DOHH2 (cell line): Measurements from ENCODE around the gene CMTM2.

Source experiments
- H3F3A ChIP-seq: fragments of 200-600 bp; sonication (generic), shearing (Covaris generic); 2 replicates; pipeline ENCODE4 v1.6.0; 2016; ENCODE audit warnings: antibody characterized with exemption, mild to moderate bottlenecking; ENCODE audit not compliant: control insufficient read depth, insufficient read depth
- H3K27ac ChIP-seq: fragments of 200-600 bp; sonication (generic); 2 replicates; pipeline ENCODE4 v1.5.1; 2014; ENCODE audit warnings: low read depth, mild to moderate bottlenecking, low read length, moderate library complexity
- H3K27me3 ChIP-seq: fragments of 200-600 bp; sonication (generic); 2 replicates; pipeline ENCODE4 v1.6.1; 2014; ENCODE audit warnings: mild to moderate bottlenecking, low read length, mixed read lengths; ENCODE audit not compliant: control insufficient read depth
- H3K36me3 ChIP-seq: fragments of 200-600 bp; sonication (generic); 2 replicates; pipeline ENCODE4 v1.6.1; 2014; ENCODE audit warnings: mild to moderate bottlenecking, low read length, moderate library complexity, mixed read lengths; ENCODE audit not compliant: control insufficient read depth
- H3K4me1 ChIP-seq: fragments of 200-600 bp; sonication (generic); 2 replicates; pipeline ENCODE4 v1.6.1; 2014; ENCODE audit warnings: mild to moderate bottlenecking, low read length, mixed read lengths; ENCODE audit not compliant: control insufficient read depth
- H3K4me2 ChIP-seq: fragments of 200-600 bp; sonication (generic); 2 replicates; pipeline ENCODE4 v1.6.0; 2014; ENCODE audit warnings: mild to moderate bottlenecking, low read length, moderate library complexity
- H3K4me3 ChIP-seq: fragments of 200-600 bp; sonication (generic); 2 replicates; pipeline ENCODE4 v1.5.1; 2014; ENCODE audit warnings: mild to moderate bottlenecking, low read length, mixed read lengths
- H3K79me2 ChIP-seq: fragments of 200-600 bp; sonication (generic); 2 replicates; pipeline ENCODE4 v1.6.1; 2014; ENCODE audit warnings: mild to moderate bottlenecking, low read length, mixed read lengths; ENCODE audit not compliant: control insufficient read depth
- H3K9me2 ChIP-seq: fragments of 200-600 bp; sonication (generic); replicated peaks from 2 replicates; pipeline ENCODE4 v1.6.1; 2014; ENCODE audit warnings: mild to moderate bottlenecking, low read length, mixed read lengths; ENCODE audit not compliant: control insufficient read depth
- H3K9me3 ChIP-seq: fragments of 200-600 bp; sonication (generic); 2 replicates; pipeline ENCODE4 v1.6.1; 2014; ENCODE audit warnings: antibody characterized with exemption, low read length, mixed read lengths; ENCODE audit not compliant: control insufficient read depth, insufficient read depth
- H4K20me1 ChIP-seq: fragments of 200-600 bp; sonication (generic); 2 replicates; pipeline ENCODE4 v1.6.0; 2014; ENCODE audit warnings: low read depth, mild to moderate bottlenecking, antibody characterized with exemption, low read length, moderate library complexity; ENCODE audit not compliant: control insufficient read depth, insufficient read depth
- EZH2phosphoT487 ChIP-seq: fragments of 200-600 bp; sonication (generic); IDR thresholded peaks from 2 replicates; pipeline ENCODE4 v1.6.1; 2017; ENCODE audit warnings: borderline replicate concordance, mild to moderate bottlenecking, antibody characterized with exemption, low read length, moderate library complexity, mixed read lengths
- TF ChIP-seq, protein P1 (sequence below): fragments of 200-600 bp; sonication (generic); IDR thresholded peaks from one replicate; pipeline ENCODE4 v1.5.1; 2014; ENCODE audit warnings: antibody characterized with exemption, mild to moderate bottlenecking, low read depth, low read length; ENCODE audit not compliant: poor library complexity, severe bottlenecking

Gene CMTM2

DNA sequence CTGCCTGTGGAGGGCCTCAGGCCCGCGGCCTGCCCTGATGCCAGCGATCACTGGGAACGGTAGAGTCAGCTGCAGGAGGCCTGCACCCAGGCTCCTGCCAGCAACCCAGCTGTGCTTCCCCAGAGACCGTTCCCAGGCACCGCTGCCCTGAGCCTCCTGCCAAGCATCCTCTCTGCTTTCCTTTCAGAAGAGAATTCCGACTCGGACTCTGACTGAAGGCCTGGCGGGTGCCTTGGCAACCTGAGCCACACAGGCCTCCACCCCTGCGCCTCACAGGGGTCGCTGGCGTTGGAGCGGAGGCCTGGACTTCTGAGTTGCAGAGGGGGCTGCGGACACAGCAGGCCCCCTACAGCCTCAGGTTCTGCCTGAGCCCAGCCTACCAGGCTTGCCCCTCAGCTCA lies 33.2 kb downstream of the CMTM2 start:
- peaks cover 1% of the 10 kb centered on the region; the same call in 1 of the 2 replicates for H3F3A ChIP-seq
- no peak overlapping the region for H3K27ac ChIP-seq
- no peaks in the 10 kb centered on the region for H3K79me2 ChIP-seq
- H3K27me3 ChIP-seq, result no peaks in the 10 kb centered on the region
- TF ChIP-seq, protein P1, sequence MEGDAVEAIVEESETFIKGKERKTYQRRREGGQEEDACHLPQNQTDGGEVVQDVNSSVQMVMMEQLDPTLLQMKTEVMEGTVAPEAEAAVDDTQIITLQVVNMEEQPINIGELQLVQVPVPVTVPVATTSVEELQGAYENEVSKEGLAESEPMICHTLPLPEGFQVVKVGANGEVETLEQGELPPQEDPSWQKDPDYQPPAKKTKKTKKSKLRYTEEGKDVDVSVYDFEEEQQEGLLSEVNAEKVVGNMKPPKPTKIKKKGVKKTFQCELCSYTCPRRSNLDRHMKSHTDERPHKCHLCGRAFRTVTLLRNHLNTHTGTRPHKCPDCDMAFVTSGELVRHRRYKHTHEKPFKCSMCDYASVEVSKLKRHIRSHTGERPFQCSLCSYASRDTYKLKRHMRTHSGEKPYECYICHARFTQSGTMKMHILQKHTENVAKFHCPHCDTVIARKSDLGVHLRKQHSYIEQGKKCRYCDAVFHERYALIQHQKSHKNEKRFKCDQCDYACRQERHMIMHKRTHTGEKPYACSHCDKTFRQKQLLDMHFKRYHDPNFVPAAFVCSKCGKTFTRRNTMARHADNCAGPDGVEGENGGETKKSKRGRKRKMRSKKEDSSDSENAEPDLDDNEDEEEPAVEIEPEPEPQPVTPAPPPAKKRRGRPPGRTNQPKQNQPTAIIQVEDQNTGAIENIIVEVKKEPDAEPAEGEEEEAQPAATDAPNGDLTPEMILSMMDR, result no peak
- TF ChIP-seq EZH2phosphoT487, result no peak
- H3K9me3 ChIP-seq, result no peaks in the 10 kb centered on the region
- no peak overlapping the region for H3K4me3 ChIP-seq
- H3K4me2 ChIP-seq, result no peak overlapping the region
- no peaks in the 10 kb centered on the region for H3K9me2 ChIP-seq
- H3K4me1 ChIP-seq, result peaks cover 15% of the 10 kb centered on the region
- peaks cover 2% of the 10 kb centered on the region; the same call in 1 of the 2 replicates for H4K20me1 ChIP-seq
- peaks cover 38% of the 10 kb centered on the region for H3K36me3 ChIP-seq

DNA sequence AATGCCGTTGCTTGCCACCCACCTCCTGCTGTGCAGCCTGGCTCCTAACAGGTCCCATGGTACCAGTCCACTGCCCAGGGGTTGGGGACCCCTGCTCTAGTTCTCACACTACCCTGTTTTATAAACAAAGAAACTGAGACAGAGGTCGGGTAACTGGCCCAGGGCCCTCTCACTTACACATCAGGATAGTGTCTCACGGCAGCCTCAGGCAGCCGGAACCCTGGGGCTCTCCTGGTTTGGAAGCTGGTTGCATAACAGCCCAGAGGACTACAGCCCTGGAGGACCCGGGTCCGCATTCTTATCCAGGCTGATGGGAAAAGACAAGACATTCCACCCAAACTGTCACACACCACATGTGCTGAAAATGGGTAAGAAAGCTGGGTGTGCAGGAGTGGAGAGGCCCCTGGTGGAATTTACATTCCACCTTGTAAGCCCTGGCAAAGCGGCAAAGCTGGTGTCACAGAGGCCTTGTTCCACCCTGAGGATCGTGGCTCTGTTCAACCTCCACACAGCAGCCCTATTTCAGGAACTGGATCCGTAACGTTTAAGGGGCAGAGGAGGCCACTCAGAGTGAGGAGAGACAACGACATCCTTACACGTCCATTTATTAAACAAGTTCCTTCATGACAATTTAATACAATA lies 35.0 kb downstream of the CMTM2 start:
- TF ChIP-seq, protein P1, result no peak
- Histone ChIP-seq H3K27ac (no peak overlapping the region), H3K36me3 (peaks cover 31% of the 10 kb centered on the region)

GRCh38 chr16:66616169-66616568 lies 36.9 kb downstream of the CMTM2 start:
- Histone ChIP-seq H3K4me2 (no peak overlapping the region), H3K9me2 (no peaks in the 10 kb centered on the region), H3K9me3 (no peaks in the 10 kb centered on the region), H3K79me2 (no peaks in the 10 kb centered on the region), H4K20me1 (no peaks in the 10 kb centered on the region; the same call in 1 of the 2 replicates), H3K27me3 (no peaks in the 10 kb centered on the region), H3K36me3 (peaks cover 14% of the 10 kb centered on the region), H3K4me1 (peaks cover 34% of the 10 kb centered on the region), H3K27ac (no peak overlapping the region), H3F3A (no peaks in the 10 kb centered on the region), H3K4me3 (no peak overlapping the region)
- TF ChIP-seq, protein P1, result no peak
- TF ChIP-seq EZH2phosphoT487, result no peak

More for the DNA sequence above, 35.0 kb downstream of the CMTM2 start:
- no peaks in the 10 kb centered on the region for H3K27me3 ChIP-seq
- H3K9me3 ChIP-seq, result no peaks in the 10 kb centered on the region
- H3K79me2 ChIP-seq, result no peaks in the 10 kb centered on the region
- no peaks in the 10 kb centered on the region; the same call in 1 of the 2 replicates for H4K20me1 ChIP-seq
- no peak overlapping the region for H3K4me2 ChIP-seq
- no peak overlapping the region for H3K4me3 ChIP-seq
- peaks cover 18% of the 10 kb centered on the region for H3K4me1 ChIP-seq
- H3F3A ChIP-seq, result no peaks in the 10 kb centered on the region
- H3K9me2 ChIP-seq, result no peaks in the 10 kb centered on the region
